MCF 10A (cell line): Measurements from ENCODE around the gene CDC42EP1. TPM values are rescaled to one million over a fixed set of nuclear protein-coding genes. Genes with fewer than 3 reads are reported as not detected.

Experiments used
- BruUV-seq: library from RNA; stranded (reverse); fragments of 400-500 nt; replicated peaks from 2 replicates; lab custom pipeline; 2021; lab: Mats Ljungman, UMichigan
- CTCF ChIA-PET: fragments of 300-600 bp; sonication (Branson Sonifier 250); formaldehyde crosslinking; extraction: SDS; loops from one replicate; lab custom pipeline; 2021; ENCODE audit warnings: antibody characterized with exemption, inconsistent platforms; lab: Yijun Ruan, JAX
- POLR2A ChIA-PET: fragments of 300-600, 350-650 bp; sonication (Branson Sonifier 250); formaldehyde crosslinking; extraction: SDS; loops from one replicate; lab custom pipeline; 2020; ENCODE audit warnings: antibody characterized with exemption, inconsistent platforms; lab: Yijun Ruan, JAX
- DNase-seq: peaks from one replicate; pipeline ENCODE4 v3.0.0-alpha.2; 2018; ENCODE audit not compliant: unreplicated experiment
- H3K27ac Mint-ChIP-seq: one replicate; pipeline ENCODE4 v1.8.0; 2022; ENCODE audit warnings: mild to moderate bottlenecking, low read depth, mixed read lengths; ENCODE audit not compliant: unreplicated experiment
- H3K27me3 Mint-ChIP-seq: one replicate; pipeline ENCODE4 v1.8.0; 2022; ENCODE audit warnings: mixed read lengths; ENCODE audit not compliant: insufficient read depth, unreplicated experiment
- H3K36me3 Mint-ChIP-seq: one replicate; pipeline ENCODE4 v1.8.0; 2022; ENCODE audit warnings: mild to moderate bottlenecking, moderate library complexity, mixed read lengths; ENCODE audit not compliant: insufficient read depth, unreplicated experiment
- H3K4me1 Mint-ChIP-seq: one replicate; pipeline ENCODE4 v1.8.0; 2022; ENCODE audit warnings: mixed read lengths; ENCODE audit not compliant: insufficient read depth, unreplicated experiment
- H3K4me3 Mint-ChIP-seq: one replicate; pipeline ENCODE4 v1.8.0; 2022; ENCODE audit warnings: mild to moderate bottlenecking, moderate library complexity, mixed read lengths; ENCODE audit not compliant: unreplicated experiment
- H3K9me3 Mint-ChIP-seq: one replicate; pipeline ENCODE4 v1.8.0; 2022; ENCODE audit warnings: mixed read lengths; ENCODE audit not compliant: unreplicated experiment
- CTCF ChIP-seq: fragments of 200-600 bp; IDR thresholded peaks from one replicate; pipeline ENCODE4 v1.8.0; 2022; ENCODE audit warnings: antibody characterized with exemption, mild to moderate bottlenecking; ENCODE audit not compliant: unreplicated experiment
- intact Hi-C: fragments of 100-400 bp; cut with micrococcal nuclease; formaldehyde crosslinking; loops from 2 replicates; pipeline ENCODE4 v1.14.1; 2022
- total RNA-seq: library from RNA; stranded (reverse); gene quantifications from 2 replicates; pipeline ENCODE4 v1.2.3, GENCODE V29; 2022

Gene CDC42EP1
- total RNA-seq, 1 experiment from 2014 or later, result 148 TPM

GRCh38 chr22:37591823-37592404, 31.6 kb downstream of the CDC42EP1 start:
- no peaks in the 10 kb centered on the region for H3K9me3 Mint-ChIP-seq
- intact Hi-C loops, result loop anchor here (1.0 to 10.0 kb wide), 4 partner anchors 47 to 277 kb away; no protein-coding TSS in a partner anchor
- peaks cover 12% of the 10 kb centered on the region for H3K4me1 Mint-ChIP-seq
- no peaks in the 10 kb centered on the region for H3K27me3 Mint-ChIP-seq
- DNase-seq, result no peak
- BruUV-seq, result TSS peak; percentile 60
- H3K4me3 Mint-ChIP-seq, result peak overlapping the region; percentile 64
- no peak overlapping the region for H3K27ac Mint-ChIP-seq
- ChIA-PET CTCF (interaction anchor here (0.6 to 9.2 kb wide), 31 partner anchors 8 to 332 kb away, joined by 3 to 131 read pairs (median 4); partner anchors contain the start of genes GGA1 and LGALS2), POLR2A (interaction anchor here (0.6 to 1.7 kb wide), 19 partner anchors 9 to 1287 kb away, joined by 3 to 19 read pairs (median 5); partner anchors contain the start of genes GGA1 and LGALS2)
- H3K36me3 Mint-ChIP-seq, result peaks cover 6% of the 10 kb centered on the region
- no peak for TF ChIP-seq CTCF

GRCh38 chr22:37594237-37594636, 34.0 kb downstream of the CDC42EP1 start:
- H3K27me3 Mint-ChIP-seq, result no peaks in the 10 kb centered on the region
- POLR2A ChIA-PET, result interaction anchor here (0.5 to 0.6 kb wide), 2 partner anchors 24 to 89 kb away, joined by 3 to 6 read pairs; no protein-coding TSS in a partner anchor
- intact Hi-C loops, result loop anchor here (10.0 kb wide), 1 partner anchor 279 kb away; no protein-coding TSS in a partner anchor

GRCh38 chr22:37599153-37599552, 38.9 kb downstream of the CDC42EP1 start:
- ChIA-PET POLR2A (interaction anchor here (0.5 to 1.3 kb wide), 2 partner anchors 9 to 87 kb away, joined by 3 to 6 read pairs; partner anchors contain the start of gene NOL12), CTCF (interaction anchor here (0.6 to 1.2 kb wide), 4 partner anchors 9 to 66 kb away, joined by 3 to 7 read pairs (median 7); no protein-coding TSS in a partner anchor)
- no peak for TF ChIP-seq CTCF
- H3K4me1 Mint-ChIP-seq, result peaks cover 8% of the 10 kb centered on the region
- intact Hi-C loops, result loop anchor here (10.0 kb wide), 1 partner anchor 284 kb away; no protein-coding TSS in a partner anchor
- H3K36me3 Mint-ChIP-seq, result no peaks in the 10 kb centered on the region
- no TSS peak for BruUV-seq
- no peak overlapping the region for H3K27ac Mint-ChIP-seq
- DNase-seq, result no peak
- no peaks in the 10 kb centered on the region for H3K27me3 Mint-ChIP-seq
- no peaks in the 10 kb centered on the region for H3K9me3 Mint-ChIP-seq
- H3K4me3 Mint-ChIP-seq, result no peak overlapping the region

More at GRCh38 chr22:37594237-37594636, 34.0 kb downstream of the CDC42EP1 start:
- H3K4me3 Mint-ChIP-seq, result no peak overlapping the region
- H3K4me1 Mint-ChIP-seq, result peaks cover 12% of the 10 kb centered on the region
- H3K9me3 Mint-ChIP-seq, result no peaks in the 10 kb centered on the region
- DNase-seq, result no peak
- no peaks in the 10 kb centered on the region for H3K36me3 Mint-ChIP-seq
- TF ChIP-seq CTCF, result no peak
- H3K27ac Mint-ChIP-seq, result no peak overlapping the region
- no TSS peak for BruUV-seq
- CTCF ChIA-PET, result interaction anchor here (1.0 to 1.4 kb wide), 2 partner anchors 26 to 56 kb away, joined by 5 read pairs; no protein-coding TSS in a partner anchor

GRCh38 chr22:37601203-37601539, 40.9 kb downstream of the CDC42EP1 start:
- Mint-ChIP-seq H3K4me3 (peak overlapping the region; percentile 38), H3K36me3 (no peaks in the 10 kb centered on the region), H3K4me1 (peaks cover 8% of the 10 kb centered on the region), H3K27ac (peak overlapping the region; percentile 68), H3K9me3 (no peaks in the 10 kb centered on the region), H3K27me3 (no peaks in the 10 kb centered on the region)
- DNase-seq, result no peak
- intact Hi-C loops, result no loop called here
- CTCF ChIA-PET, result interaction anchor here (0.6 kb wide), 2 partner anchors 216 to 1741 kb away, joined by 3 read pairs; no protein-coding TSS in a partner anchor
- BruUV-seq, result no TSS peak
- POLR2A ChIA-PET, result interaction anchor here (1.3 kb wide), 1 partner anchor 62 kb away, joined by 4 read pairs; no protein-coding TSS in a partner anchor
- TF ChIP-seq CTCF, result no peak
